Measurements from ENCODE around the gene INMT. TPM values are rescaled to one million over a fixed set of nuclear protein-coding genes. Genes with fewer than 3 reads are reported as not detected.

Gene INMT
- total and polyA plus RNA-seq, 2 donors from 2014 or later, result 34.5 to 44.8 TPM

DNA sequence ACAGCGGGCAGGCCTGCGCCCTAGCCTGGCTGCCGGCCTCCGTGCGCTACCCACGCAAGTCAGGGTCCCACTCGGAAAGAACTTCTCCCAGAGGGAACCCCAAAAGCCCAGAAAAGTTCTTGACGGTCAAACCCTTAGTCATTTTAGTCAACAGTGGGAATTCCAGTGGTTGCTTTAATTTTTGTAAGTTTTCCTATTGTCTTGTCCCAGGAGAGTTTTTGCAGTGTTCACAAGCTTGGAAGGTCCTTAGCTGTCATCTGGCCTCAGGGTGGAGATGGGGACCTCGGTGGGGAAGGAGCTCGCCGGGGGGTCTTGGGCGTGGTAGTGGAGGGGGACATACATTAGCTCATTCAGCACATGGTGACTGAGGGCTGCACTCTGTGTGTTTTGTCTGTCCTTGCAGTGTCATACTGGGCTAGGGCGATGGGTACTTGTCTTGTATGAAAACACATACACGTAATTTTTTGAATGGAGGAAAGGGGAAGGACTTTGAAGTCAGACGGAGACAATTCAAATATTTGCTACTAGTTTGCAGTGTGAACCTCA is 20.0 kb downstream of the INMT start:
- DNase-seq (peak in 2 of 5 donors; percentile 38 to 53), FAIRE-seq (no peak)
- Histone ChIP-seq H3K9ac (ENCODE audit: low read length in 3 of 3) (peak overlapping the region; percentile 43 to 75 (median 52)), H3K36me3 (ENCODE audit: control insufficient read depth in 2 of 3, insufficient read depth in 3 of 3, low read length in 3 of 3) (peaks cover 0 to 2% (median 0%) of the 10 kb centered on the region in 3 donors), H3K9me3 (ENCODE audit: control insufficient read depth in 2 of 3, insufficient read depth in 1 of 3, low read length in 3 of 3) (no peaks in the 10 kb centered on the region), H3K4me1 (ENCODE audit: control insufficient read depth in 2 of 3, insufficient read depth in 2 of 3, low read depth in 1 of 3, low read length in 3 of 3) (peaks cover 0 to 17% (median 13%) of the 10 kb centered on the region in 3 donors), H3K4me3 (ENCODE audit: low read length in 3 of 3) (peak overlapping the region; percentile 71 to 79 (median 74)), H3K27ac (ENCODE audit: low read depth in 2 of 2, low read length in 2 of 2) (peak overlapping the region; percentile 81 to 87), H3K27me3 (ENCODE audit: control insufficient read depth, insufficient read depth, low read length) (no peaks in the 10 kb centered on the region)
- TF ChIP-seq, protein P1, sequence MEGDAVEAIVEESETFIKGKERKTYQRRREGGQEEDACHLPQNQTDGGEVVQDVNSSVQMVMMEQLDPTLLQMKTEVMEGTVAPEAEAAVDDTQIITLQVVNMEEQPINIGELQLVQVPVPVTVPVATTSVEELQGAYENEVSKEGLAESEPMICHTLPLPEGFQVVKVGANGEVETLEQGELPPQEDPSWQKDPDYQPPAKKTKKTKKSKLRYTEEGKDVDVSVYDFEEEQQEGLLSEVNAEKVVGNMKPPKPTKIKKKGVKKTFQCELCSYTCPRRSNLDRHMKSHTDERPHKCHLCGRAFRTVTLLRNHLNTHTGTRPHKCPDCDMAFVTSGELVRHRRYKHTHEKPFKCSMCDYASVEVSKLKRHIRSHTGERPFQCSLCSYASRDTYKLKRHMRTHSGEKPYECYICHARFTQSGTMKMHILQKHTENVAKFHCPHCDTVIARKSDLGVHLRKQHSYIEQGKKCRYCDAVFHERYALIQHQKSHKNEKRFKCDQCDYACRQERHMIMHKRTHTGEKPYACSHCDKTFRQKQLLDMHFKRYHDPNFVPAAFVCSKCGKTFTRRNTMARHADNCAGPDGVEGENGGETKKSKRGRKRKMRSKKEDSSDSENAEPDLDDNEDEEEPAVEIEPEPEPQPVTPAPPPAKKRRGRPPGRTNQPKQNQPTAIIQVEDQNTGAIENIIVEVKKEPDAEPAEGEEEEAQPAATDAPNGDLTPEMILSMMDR (IDR thresholded peaks at IDR 0.05; ENCODE audit: borderline replicate concordance, extremely low read depth, insufficient read depth), result no peak
- intact Hi-C loops (cut with DNase I), result no loop called here

DNA sequence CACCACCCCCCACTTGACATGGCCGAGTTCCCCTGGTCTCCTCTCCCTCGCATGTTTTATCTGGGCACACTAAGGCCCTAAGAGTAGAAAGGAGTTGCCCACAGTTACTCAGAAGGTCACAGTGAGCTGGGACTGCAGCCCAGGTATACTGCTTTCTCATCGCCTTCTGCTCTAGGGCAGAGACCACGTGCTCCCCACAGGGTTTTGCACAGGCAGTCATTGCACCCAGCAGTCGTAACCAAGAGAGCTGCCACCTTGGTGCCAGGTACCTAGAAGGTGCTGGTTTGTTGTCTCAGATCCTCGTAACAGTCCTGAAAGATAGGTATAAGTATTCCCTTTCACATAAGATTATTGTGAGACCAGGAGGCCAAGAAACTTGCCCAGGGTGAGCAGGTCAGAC is 21.0 kb downstream of the INMT start:
- FAIRE-seq, result no peak
- no peak overlapping the region for H3K4me3 ChIP-seq (ENCODE audit: low read length in 3 of 3)
- intact Hi-C loops (cut with DNase I), result no loop called here
- H3K27me3 ChIP-seq (ENCODE audit: control insufficient read depth, insufficient read depth, low read length), result no peaks in the 10 kb centered on the region
- DNase-seq, result no peak
- no peak overlapping the region for H3K27ac ChIP-seq (ENCODE audit: low read depth in 2 of 2, low read length in 2 of 2)
- TF ChIP-seq, protein P1 (IDR thresholded peaks at IDR 0.05; ENCODE audit: borderline replicate concordance, extremely low read depth, insufficient read depth), result no peak
- peak overlapping the region in 1 of 3 donors; percentile 6 for H3K9ac ChIP-seq (ENCODE audit: low read length in 3 of 3)
- H3K4me1 ChIP-seq (ENCODE audit: control insufficient read depth in 2 of 3, insufficient read depth in 2 of 3, low read depth in 1 of 3, low read length in 3 of 3), result peaks cover 0 to 17% (median 13%) of the 10 kb centered on the region in 3 donors
- H3K36me3 ChIP-seq (ENCODE audit: control insufficient read depth in 2 of 3, insufficient read depth in 3 of 3, low read length in 3 of 3), result peaks cover 0 to 2% (median 0%) of the 10 kb centered on the region in 3 donors
- H3K9me3 ChIP-seq (ENCODE audit: control insufficient read depth in 2 of 3, insufficient read depth in 1 of 3, low read length in 3 of 3), result no peaks in the 10 kb centered on the region

DNA sequence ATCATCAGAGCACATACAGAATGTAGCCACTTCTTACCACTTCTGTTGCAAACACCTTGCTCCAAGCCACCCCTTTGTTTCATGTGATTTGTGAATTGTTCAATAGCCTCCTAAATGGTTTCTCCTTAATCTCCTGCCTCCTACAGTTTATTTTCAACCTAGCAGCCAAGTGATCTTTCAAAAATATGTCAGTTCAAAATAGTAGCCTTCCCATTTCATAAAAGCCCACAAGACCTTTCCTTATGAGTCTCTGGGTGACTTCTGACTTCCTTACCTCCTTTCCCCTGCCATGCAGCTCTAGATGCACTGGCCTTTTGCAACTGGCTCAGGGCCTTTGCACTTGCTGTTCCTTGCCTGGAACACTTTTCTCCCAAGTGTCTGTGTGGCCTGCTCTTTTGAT is 24.1 kb downstream of the INMT start:
- H3K36me3 ChIP-seq (ENCODE audit: control insufficient read depth in 2 of 3, insufficient read depth in 3 of 3, low read length in 3 of 3), result peaks cover 0 to 9% (median 0%) of the 10 kb centered on the region in 3 donors
- intact Hi-C loops (cut with DNase I), result no loop called here
- H3K27ac ChIP-seq (ENCODE audit: low read depth in 2 of 2, low read length in 2 of 2), result no peak overlapping the region
- H3K4me3 ChIP-seq (ENCODE audit: low read length in 3 of 3), result no peak overlapping the region
- no peak for FAIRE-seq
- H3K27me3 ChIP-seq (ENCODE audit: control insufficient read depth, insufficient read depth, low read length), result no peaks in the 10 kb centered on the region
- no peak overlapping the region for H3K9ac ChIP-seq (ENCODE audit: low read length in 3 of 3)
- H3K9me3 ChIP-seq (ENCODE audit: control insufficient read depth in 2 of 3, insufficient read depth in 1 of 3, low read length in 3 of 3), result no peaks in the 10 kb centered on the region
- DNase-seq, result no peak
- TF ChIP-seq, protein P1 (IDR thresholded peaks at IDR 0.05; ENCODE audit: borderline replicate concordance, extremely low read depth, insufficient read depth), result no peak
- H3K4me1 ChIP-seq (ENCODE audit: control insufficient read depth in 2 of 3, insufficient read depth in 2 of 3, low read depth in 1 of 3, low read length in 3 of 3), result peaks cover 0 to 10% (median 5%) of the 10 kb centered on the region in 3 donors
